GM21526 (cell line): ENCODE data around the gene FGD6.
"Not testable (repeated sequence)": the region's sequence is repeated elsewhere in the genome, so short reads cannot be mapped to it uniquely, and the experiment has no call there.

Experiments
- ATAC-seq: cut with Tn5 transposase; IDR thresholded peaks from one replicate; pipeline ENCODE4 v1.9.1; 2021; ENCODE audit warnings: moderate library complexity; ENCODE audit not compliant: unreplicated experiment, low FRiP score

FGD6 gene

DNA sequence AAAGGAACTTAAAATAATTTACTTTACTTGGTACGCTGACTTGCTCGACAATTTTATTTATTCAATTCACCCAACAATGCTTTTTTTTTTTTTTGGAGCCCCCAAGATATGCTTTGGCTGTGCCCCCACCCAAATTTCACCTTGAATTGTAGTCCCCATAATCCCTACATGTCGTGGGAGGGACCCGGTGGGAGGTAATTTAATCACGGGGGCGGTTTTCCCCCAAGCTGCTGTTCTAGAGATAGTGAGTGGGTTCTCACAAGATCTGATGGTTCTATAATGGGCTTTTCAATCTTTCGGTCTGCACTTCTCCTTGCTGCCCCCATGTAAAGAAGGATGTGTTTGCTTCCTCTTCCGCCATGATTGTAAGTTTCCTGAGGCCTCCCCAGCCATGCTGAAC lies 10.4 kb downstream of the FGD6 start:
- ATAC-seq: no peak

DNA sequence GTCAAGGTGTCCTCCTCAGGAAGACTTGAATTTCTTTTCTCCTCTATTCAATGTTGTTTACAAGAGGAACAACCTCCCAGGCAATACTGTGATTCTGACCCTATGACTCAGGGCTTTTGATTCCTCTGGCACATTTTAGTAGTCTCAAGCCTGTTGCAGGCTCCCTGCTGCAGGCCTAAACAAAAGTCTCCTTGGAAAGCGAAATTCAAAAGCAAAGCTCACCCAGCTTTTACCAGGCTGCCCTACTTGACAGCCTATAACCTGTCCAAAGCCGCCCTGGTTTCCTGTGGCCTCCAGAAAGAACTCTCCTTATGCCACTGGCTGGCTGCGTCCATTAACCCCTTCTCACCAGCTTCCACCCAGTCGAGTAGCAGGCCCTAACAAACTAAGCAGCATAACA lies 11.6 kb downstream of the FGD6 start:
- no peak for ATAC-seq

DNA sequence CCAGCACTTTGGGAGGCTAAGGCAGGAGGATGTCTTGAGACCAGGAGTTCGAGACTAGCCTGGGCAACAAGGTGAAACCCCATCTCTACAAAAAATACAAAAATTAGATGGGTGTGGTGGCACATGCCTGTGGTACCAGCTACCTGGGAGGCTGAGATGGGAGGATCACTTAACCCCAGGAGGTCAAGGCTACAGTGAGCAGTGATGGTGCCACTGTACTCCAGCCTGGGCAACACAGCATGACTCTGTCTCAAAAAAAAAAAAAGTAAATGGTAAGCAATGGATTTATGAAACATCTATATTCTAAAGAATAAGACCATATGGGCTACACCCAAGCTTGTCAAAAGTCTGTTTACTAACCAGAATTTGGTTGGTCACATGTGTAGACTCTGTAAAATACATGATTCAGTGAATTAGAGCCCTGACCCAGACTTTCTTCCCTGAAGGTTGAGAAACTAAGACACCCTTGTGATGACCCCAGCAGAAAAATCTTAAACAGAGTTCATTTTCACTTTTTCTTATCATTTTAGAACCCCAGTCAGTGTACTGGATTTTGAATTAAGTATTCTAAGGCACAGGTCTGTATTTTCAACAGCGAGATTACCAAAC lies 12.1 kb downstream of the FGD6 start:
- ATAC-seq: no peak

DNA sequence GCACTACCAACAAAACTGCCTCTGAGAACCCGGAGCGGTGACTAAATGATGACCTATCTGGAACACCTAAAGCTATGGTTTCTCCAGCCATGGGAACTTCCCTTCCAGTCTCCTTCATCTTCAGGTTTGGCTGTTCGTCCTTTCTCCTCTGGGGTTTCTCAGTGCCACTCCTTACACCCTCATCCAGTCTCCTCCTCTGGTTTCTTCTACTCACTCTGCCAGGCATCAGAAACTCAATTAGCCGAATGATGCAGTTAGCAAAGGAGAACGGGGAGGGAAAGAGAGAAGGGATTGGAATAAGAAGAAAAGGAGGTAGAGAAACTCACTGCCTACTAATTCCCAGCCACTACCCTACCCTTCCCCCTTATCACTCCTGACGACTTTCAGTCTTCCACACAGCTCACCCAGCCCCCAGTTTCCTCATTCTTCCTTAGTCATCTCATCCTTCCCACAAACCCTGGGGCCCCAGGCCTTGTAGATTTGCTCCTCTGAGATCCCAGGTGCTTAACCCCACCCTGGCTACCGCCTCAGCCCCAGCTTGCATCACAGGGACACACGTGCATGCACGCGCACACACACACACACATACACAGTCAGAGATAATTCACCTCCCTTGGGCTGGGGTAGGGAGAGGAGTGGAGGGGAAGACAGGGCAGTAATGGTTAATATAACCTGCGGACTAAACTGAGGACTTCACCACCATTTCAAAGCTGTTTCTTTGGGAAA lies 13.0 kb downstream of the FGD6 start:
- ATAC-seq: no peak

DNA sequence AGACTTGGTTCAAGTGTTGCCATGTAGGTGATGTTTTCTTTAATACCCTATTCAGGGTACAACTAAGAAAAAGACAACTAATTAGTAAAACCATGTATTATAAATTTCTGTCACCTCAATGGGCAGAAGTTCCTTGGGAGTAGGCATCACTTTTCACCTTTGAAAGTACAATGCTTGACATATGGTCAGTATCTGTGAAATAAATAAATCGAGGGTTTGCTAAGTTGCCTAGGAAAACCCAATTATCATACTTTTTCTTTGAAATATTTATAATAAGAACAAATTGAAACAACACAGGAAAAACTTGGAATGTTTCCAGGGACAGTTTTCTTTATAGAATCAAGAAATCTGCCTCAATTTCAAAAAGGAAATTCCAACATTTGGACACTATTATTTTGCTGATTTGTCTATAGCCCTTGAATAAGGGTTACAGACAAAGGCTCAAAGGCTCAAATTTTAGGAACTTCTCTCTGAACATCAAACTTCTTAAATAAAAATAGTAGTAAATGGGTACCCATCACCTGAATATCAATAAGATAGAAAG lies 13.7 kb downstream of the FGD6 start:
- ATAC-seq: no peak

DNA sequence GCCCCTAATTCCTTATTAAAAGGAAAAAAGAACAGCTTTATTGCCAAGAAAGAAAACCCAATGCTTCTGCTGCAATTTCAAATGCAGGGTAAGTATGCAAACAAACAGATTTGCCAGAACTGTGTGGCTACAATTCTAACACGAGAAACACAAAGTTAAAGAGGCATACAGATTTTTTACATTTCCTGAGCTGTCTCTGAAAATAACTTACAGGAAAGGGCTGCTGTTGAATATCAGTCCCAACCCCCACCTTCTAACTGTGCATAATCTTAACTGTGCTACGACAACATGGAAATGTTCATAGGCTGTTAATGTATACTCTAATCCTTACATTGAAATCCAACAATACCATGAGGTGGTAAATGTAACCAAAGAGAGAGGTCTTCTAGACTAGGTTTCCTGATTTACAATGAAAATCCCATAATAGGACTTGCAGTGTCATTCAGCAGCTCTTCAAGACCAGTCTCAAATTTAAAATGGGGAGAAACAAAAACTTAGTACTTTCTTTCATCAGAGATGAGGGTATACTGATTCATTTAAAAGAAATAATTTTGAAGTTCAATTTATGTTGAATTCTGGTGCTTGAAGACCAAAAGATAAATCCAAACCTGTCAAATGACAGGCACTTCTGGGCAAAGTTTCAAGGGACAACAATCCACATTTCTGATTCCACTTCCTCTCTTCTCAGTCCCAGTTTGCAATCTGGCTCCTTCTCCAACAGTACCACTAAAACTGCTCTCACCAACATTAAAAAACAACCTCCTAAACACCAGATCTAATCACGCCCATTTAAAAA lies 14.4 kb downstream of the FGD6 start:
- no peak for ATAC-seq

DNA sequence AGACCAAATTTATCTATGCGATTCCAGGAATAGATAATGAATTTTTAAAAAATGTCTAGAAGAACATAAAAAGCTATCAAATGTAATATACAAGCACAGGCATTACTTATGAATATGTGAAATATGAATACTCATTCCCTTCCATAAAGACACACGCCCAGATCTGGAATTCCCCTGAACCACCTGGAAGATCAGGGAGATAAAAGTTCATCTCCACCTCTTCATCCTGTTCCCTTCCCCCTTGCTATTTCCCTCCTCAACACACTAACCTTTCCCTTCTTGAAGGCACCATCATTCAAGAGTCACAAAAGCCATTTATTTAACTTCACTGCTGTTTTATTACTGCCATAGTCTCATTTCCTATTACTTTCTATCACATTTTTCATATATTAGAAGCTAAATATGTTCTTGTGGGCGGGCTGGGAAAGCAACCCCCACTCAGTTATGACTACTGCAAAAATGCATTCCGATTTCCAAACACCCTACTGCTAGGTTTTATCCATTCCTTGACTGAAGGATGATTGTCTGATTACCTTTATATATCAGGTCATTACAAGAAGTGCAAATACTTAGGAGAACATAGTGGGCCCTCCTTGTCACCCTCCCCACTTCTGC lies 16.1 kb downstream of the FGD6 start:
- ATAC-seq: no peak

DNA sequence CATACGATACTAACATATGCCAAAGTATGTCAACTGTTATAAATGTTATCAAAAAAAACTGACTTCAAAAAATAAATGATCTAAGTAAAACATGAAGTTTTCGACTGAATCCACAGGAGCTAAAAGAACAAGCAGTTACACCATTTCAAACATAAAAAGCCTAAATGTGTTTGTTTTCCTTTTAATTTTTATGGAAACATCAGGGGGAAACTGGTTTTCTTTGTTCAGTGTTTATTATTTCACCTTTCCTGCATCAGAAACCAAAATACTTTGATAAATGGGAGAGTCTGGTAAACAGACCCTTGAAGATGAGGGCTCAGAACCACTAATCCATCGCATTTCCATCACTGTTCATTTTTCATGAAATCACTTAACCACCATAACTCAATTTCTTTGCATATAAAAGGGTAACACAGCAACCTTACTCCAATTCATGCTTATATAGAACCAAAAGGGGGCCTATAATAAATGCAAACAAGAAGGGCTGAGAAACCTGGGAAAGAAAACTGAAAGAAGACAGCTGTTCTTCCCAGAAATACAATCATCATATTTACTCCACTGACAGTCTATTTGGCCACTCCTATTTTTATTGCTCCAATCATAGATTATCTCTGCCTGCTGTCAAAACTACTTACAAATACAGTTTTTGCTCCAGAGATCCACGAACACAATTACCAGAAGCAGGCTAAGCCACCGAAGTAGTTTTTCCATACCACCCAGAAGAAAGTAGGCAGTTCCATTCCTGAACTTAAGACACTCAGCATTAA lies 17.0 kb downstream of the FGD6 start:
- ATAC-seq: no peak

DNA sequence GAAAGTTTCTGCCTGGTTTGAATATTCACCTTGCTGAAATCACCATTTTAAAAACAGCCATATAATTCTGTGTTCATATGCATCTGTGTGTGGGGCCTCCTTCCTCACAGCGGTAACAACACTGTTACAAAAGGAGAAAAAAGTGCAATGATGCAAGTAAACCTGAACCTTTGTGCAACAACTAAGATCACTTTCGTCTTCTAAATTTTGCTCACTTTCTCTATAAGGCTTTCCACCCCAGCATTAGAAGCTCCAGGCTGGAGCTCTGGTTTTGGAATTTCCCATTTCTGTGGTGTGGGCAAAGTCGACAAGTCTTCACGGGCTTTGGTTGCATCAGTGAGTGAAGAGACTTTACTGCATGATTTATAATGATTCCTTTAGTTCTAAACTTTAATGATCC lies 18.4 kb downstream of the FGD6 start:
- no peak for ATAC-seq

DNA sequence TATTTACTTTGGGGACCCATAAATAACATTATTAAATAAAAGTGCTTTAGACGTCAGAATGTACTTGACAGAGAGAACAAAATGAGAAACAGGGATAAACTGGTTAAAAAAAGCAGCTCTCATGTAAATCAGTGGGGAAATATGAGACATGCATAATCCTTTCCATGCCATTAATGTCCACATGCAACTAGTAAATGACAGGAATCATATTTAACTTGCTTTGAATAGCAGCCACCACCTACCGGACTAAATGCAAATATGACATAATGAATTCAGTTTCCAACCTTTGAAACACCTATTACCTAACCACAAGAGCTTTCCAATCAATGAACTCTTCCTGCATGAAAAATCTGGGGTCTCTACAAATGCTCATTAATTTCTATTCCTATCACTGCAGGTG lies 19.6 kb downstream of the FGD6 start:
- ATAC-seq: no peak

DNA sequence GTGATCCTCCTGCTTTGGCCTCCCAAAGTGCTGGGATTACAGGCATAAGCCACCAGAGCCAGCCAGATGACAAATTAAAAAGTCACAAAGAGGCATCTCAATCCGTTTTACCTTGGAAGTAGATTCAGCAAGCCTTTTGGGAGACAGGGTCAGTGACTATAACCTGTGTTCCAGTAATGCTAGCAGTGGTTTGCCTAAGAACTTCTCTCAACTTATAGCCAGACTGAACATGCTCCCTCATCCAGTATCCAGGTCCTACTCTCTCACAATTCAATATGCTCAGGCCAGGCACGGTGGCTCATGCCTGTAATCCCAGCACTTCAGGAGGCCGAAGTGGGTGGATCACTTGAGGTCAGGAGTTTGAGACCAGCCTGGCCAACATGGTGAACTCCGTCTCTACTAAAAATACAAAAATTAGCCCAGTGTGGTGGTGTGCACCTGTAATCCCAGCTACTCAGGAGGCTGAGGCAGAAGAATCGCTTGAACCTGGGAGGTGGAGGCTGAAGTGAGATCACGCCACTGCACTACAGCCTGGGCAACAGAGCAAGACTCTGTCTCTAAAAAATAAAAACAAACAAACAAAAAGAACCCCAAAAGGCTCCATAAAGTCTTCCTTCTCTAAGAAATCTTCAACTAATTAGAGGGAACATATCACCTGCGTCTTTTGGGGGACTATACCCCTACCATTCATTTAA lies 20.2 kb downstream of the FGD6 start:
- ATAC-seq: not testable (repeated sequence)

DNA sequence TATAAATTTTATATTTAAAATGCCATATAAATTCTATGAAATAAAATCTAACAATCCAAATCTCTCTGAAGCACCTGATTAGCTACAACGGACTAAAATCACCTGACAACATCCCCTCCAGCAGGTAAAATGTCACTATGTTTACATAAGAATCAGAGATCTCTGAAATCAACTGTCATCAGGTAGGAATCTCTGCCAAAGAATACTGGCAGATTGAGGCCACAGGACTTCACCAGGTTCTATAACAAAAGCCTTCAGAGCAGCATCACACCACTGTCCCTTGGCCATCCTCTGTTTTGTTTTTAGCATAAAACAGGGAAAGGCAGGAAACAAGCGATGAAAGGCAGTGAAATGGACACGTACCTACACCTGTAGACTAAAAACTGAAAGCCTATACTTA lies 22.1 kb downstream of the FGD6 start:
- no peak for ATAC-seq

DNA sequence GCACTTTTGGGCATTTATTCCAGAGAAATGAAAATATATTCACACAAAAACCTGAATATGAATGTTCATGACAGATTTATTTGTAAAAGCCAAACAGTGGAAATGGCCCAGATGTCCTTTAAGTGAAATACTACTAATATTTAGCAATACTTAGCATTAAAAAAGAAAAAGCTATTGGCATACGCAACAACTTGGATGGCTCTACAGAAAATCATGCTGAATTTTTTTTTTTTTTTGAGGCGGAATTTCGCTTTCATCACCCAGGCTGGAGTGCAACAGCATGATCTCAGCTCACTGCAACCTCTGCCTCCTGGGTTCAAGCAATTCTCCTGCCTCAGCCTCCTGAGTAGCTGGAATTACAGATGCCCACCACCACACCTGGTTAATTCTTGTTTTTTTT lies 24.1 kb downstream of the FGD6 start:
- ATAC-seq: no peak

DNA sequence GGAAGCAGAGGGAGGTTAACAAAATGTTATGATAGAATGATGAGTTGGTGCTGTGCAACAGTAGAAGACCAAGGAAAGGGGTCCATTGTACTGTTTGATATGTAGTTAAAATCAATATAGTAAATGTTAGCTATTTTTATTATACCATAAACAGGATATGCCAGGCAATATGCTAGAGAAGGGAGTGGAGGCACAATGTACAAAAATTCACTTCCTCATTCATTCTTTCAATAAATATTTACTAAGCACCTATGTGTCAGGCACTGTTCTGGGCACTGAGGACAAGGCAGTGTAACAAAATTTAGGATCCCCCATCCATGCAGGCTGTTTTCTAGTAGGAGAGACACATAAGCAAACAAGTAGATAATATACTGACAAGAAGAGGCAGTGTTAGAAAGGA lies 25.0 kb downstream of the FGD6 start:
- ATAC-seq: no peak

DNA sequence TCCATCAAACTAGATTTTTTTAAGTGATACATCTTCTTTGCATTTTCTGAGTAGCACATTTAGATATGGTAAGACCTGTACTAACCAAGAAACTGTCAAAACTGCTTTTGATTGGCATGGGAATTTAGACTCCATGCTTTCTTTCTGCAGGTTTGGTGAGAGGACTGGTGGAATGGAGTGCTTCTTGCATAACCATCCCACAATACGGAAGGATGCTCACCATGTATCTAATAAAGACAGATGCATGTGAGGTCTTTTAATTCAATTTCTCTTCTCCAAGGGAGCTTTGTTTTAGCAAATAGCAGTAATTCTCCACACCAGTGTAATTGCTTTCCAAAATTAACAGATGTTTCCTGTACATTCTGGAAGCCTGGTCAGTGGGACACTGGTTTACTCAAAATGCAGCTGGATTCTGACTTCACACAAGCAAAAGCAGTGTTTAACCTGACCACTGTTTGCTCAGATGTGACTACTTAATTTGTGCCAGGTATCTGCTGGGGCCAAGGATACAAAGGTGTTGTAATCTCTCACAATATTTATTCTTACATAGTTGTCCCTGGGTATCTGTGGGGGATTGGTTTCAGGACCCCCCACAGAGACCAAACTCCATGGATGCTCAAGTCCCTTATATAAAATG lies 26.1 kb downstream of the FGD6 start:
- ATAC-seq: no peak

DNA sequence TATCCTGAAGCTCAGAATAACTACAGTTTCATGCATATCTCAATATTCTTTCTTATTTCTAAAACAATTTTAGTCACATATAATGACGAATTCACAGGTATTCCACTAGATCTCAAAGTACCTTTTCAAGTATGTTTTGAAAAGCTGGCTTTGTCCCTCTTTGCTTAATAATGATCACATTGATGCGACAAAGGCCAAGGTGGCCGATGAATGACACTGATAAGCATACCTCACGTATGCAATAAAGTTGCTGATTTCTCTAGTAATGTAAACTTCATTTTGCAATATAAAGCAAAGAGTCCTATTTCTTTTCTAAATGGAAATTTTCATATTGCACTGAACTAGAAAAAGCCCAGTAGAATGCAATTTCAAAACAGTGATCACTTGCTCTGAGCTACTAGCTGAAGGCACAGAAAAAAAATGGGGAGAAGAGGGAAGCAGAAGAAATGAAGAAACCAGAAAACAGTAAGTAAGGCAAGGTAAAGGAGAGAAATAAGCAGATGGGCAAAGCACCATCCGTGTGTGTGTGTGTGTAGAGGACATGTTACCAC lies 29.3 kb downstream of the FGD6 start:
- ATAC-seq: no peak

DNA sequence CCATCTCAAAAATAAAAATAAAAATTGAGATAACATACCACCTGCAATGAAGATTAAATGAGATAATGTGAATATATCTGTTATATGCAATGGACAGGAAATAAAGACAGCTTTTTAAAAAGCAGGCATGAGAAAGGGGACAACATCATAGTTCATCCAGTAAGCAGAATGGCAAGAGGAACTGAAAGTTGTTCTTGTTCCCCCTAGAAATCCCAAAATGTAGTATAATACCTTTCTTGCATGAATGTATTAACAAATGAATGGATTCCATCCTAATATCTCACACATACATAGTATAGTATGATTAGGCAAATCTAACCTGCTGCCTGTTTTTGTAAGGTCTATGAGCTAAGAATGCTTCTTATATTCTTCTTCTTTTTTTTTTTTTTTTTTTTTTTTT lies 31.4 kb downstream of the FGD6 start:
- no peak for ATAC-seq

DNA sequence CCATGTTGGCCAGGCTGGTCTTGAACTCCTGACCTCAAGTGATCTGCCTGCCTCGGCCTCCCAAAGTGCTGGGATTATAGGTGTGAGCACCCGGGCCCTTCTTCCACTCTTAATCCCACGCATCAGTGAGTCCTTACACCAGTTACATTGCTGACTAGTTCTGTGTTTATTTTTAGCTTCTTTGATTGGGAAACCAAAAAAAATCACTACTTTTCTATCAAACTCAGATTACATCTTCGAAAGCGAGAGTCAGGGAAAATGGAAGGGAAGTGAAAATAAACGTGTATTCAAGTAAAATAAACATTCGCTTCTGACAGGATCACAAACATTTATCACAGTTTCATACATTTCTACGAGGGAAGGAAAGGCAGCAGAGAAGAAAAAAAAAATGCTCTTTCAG lies 32.2 kb downstream of the FGD6 start:
- no peak for ATAC-seq

DNA sequence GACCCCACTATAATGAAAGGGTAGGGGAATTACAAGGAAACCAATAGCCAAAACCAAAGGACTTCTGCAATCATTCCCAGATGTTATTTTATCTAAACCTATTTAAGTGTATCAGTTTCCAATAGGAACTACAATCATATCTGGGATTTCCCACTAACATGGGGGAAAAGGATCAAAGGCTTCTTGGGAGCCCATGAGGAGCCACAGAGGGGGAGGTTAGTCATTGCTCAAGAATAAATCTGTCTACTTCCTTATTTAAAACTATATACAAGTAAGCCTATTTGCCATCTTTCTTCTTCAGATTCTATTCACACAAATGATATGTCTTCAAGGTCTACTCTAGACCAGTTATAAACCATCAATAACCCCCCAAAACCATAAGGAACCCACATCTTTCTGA lies 33.1 kb downstream of the FGD6 start:
- no peak for ATAC-seq
